Non-pigmented ciliary epithelial cell (primary cell): Measurements from ENCODE around the gene TBC1D21.
A peak's percentile ranks its signal among the peaks of the same experiment; 100 is the strongest.

Experiments used
- DNase-seq: peaks from one replicate; pipeline ENCODE4 v3.0.0-alpha.2; 2010; ENCODE audit warnings: low read depth

Gene TBC1D21

GRCh38 chr15:73873456-73873855, at the start of gene TBC1D21:
TSS of gene TBC1D21 (plus strand) at chr15:73873564. CDS start at chr15:73873710, 146 bp downstream.
- no peak for DNase-seq

GRCh38 chr15:73826711-73827251, 46.6 kb upstream of the TBC1D21 start:
- no peak for DNase-seq

- DNase-seq, result no peak
Measured at GRCh38 chr15:73829523-73829922, 43.8 kb upstream of the TBC1D21 start.

DNA sequence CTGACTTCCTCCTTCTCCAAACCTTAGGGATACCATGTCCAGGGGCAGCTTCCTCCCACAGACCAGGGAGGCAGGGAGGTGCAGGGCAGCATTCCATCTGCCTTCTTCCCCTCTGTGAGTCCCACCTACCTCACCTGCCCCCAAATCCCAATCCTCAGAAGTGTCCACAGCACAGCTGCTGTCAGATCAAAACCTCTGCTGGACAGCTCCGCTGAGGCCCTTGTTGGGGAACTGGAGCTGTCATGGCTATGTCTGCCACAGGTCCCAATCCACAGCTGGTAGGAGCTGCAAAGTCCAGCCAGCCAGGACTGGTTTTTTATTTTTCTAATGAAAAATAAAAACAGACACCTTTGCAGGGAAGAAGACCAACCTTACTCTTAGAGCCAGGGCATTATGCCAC, 40.7 kb upstream of the TBC1D21 start:
- DNase-seq, result no peak

DNA sequence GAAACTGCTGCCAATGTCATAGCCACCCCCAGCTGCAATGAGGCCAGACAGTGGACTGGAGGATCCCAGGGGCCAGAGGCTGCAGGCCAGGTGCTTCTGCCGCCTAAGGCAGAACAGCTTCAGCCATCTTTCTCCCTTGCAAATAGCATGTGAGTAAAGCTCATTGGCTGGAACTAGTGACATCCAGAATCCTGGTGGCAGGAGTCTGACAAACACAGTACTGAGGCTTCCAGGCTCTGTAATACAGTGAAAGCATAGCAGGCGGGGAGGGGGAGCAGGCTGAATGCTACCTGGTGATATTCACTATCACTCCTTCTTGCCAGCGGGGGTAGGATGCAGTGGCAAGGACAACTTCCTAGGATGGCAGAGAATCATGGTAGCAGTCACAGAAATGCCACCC, 36.5 kb upstream of the TBC1D21 start:
- DNase-seq, result no peak

DNA sequence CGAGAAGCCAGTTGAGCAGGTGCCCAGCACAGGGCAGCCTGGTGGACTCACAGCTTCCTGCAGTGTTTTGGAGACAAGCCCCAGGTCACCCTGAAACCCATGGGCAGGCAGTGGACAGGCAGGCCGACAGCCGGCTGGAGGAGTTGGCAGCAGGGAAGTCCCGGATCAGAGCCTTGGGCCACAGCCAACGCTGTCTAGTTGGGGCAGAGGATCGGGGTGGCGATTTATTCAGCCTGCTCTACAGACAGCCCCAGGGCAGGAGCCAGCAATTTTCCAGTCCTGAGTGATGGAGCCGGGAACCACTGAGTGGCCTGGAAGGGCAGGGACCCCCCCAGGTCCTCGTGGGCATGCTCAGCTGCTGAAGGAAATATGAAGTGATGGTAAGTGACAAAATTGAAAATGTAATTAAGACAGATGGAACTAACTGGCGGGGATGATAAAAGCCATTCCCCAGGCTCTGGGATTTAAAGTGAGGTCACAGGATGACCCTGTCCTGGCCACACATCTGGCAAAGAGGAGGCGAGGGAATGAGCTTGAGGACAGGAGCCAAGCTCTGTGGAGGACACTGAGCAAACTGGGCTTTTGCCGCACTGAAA, 34.4 kb upstream of the TBC1D21 start:
- DNase-seq, result no peak

DNA sequence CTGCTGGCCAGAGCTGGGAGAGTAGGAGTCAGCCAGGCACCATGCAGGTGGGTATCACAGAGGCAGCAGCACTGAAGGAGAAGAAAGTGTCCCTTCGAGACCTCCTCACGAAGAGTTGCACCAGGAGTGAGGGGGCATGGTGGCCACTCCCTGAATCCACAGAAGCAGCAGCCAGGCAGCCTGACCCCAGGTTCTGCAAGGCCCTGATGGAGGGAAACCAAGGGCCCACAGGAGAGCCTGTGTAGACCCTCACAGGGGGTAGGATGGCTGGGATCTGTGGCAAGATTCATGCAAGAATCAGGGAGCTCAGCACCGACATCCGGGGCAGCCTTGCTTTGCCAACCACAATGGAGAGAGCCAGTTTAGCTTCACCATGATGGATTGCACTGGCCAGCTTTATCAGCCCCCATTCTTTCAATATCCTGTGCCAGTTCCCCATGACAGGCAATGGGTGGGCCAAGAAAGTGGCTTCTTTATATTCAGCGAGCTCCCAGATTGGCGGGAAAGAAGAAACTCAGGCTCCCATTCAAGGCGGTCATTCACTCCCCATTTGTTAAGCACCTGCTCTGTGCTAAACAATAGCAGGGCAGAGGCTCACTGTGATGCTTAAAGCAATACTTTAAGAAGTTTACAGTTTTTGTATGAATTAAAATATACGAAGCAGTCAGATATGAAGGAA, 33.5 kb upstream of the TBC1D21 start:
- no peak for DNase-seq

- DNase-seq, result no peak
Measured at GRCh38 chr15:73840771-73841170, 32.6 kb upstream of the TBC1D21 start.

- no peak for DNase-seq
Measured at GRCh38 chr15:73841756-73842725, 31.3 kb upstream of the TBC1D21 start.

DNA sequence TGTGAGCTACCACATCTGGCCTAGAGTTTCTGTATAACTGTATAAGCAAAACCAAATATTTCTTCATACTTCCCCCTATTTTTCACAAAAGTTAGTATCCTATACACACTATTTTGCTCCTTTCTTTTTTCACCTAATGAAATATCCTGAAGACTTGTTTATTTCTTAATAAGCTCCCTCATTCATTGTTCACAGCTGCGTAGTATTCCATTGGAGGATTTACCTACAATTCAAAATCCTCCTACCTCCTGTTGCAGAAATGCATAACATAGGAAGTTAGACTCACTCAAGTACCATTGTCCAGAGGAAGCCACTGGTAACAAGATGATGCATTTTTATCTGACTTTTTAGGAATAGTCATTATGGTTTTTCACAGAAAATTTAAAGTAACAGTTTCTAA, 29.6 kb upstream of the TBC1D21 start:
- DNase-seq, result no peak

- DNase-seq, result peak; percentile 19
Measured at GRCh38 chr15:73844356-73844755, 29.0 kb upstream of the TBC1D21 start.

DNA sequence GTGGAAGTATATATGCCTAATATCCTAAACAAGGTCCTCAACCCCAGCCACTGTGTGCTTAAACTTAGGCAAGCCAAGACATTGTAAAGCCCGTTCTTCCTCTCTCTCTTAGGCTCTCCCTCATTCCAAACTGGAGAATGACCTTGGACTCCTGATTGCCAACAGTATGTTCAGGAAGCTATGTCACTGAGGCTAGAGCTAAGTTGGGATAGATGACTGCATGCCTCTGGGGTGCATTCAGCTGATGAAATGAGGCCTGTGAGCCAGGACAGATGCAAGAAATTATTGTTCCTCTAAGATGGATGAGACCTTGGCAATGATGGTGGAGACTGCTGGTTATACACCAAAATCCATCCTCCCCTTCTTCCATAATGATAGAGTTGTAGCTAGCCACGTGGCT, 27.9 kb upstream of the TBC1D21 start:
- no peak for DNase-seq

DNA sequence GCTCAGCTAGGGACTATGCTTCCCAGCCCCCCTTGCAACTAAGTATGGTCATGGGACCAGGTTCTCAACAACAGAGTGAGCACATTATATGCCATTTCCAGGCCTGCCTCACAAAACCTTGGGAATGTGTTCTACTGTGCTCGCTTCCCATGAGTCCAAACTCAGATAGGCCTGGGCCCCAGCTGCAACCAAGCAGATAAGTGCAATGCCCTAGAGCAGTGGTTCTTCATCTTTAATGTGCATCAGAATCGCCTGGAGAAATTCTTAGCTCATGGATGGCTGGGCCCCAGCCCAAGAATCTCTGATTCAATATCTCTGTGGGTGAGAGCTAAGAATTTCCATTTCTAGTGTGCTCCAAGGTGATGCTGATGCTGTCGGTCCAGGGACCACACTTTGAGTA, 27.5 kb upstream of the TBC1D21 start:
- no peak for DNase-seq

- DNase-seq, result no peak
Measured at GRCh38 chr15:73849641-73850040, 23.7 kb upstream of the TBC1D21 start.

DNA sequence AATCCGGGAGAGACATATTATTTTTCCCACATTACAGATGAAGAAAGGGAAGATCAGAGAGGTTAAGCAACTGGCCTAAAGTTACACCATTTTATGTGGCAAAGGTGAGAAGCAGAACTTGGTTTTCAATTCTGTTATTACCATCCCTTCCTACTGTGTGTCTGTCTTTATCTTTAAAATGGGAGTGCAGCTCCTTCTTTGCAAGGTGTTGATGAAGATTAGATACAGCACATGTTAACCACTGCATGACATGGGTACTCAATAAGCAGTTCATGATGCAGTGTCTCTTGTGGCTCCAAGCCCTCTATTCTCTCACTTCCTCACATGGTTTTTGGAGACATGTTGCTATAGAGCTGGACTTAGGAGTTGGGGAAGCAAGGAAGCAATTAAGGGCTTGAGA, 23.1 kb upstream of the TBC1D21 start:
- no peak for DNase-seq

GRCh38 chr15:73851689-73852088, 21.7 kb upstream of the TBC1D21 start:
- peak; percentile 8 for DNase-seq

GRCh38 chr15:73852507-73852906, 20.9 kb upstream of the TBC1D21 start:
- no peak for DNase-seq

- DNase-seq, result no peak
Measured at GRCh38 chr15:73854265-73854664, 19.1 kb upstream of the TBC1D21 start.

DNA sequence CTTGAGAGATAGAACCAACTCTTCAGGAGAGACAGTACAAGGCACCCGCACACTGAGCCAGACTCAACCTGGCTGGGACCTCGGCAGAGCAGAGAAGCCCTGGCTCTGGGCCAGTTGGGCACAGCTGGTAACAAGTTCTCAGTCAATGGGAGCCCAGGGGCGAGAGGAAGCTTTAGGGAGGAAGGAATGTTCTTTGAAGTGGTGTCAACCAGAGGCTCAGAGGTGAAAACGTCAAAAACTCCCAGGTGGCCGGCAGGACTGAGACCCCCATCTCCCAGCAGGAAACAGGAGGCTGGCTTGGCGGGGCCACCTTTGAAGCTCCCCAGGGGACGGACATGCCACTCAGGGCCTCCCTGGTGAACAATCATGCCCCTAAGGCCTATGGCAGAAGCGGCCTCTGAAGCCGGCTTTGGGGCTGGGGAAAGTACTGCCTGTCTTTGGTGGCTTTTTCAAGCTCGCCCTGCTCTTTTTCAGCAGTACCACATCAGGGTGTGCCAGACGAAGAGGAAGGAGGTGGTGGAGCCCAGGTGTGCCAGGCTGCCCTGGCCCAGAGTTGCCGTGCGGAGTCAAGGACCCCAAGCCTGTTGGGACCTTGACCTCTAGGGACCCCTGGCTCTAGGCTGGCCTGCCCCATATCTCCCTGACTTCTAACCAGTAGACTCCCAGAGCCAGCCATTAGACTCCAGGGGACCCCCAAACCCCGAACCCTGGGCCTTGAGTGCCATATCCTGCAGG, 16.7 kb upstream of the TBC1D21 start:
- DNase-seq, result no peak

DNA sequence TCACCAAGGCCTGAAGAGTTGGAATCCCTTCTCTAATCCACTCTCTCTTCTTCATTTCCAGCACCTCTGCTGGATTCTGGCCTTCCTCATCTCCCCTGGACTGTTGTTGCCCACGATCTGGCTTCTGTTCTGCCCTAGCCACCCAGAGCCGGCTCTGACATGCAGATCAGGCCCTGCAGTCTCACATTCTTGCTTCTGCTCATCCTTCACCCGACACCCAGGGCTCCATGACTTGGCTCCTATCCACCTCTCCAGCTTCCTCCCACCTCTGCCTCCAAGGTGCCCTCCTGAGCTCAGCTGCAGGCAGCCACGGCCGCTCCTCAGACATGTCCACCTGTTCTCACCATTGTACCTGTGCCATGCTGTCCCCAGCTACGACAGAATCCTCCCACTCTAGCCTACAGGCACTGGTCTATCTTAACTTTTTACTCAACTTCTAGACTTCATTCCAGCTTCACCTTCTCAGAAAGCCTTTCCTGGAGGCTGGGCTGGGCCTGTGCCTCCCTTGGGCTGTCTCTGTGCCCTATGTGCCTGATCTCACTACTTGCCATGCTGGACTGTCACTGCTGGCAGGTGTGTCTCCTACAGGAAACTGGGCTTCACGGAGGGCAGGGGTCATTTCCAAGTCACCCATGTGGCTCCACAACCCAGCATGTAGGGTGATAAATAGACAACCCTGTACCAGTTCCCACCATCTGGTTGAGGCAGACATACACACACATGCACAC, 16.0 kb upstream of the TBC1D21 start:
- DNase-seq, result no peak

DNA sequence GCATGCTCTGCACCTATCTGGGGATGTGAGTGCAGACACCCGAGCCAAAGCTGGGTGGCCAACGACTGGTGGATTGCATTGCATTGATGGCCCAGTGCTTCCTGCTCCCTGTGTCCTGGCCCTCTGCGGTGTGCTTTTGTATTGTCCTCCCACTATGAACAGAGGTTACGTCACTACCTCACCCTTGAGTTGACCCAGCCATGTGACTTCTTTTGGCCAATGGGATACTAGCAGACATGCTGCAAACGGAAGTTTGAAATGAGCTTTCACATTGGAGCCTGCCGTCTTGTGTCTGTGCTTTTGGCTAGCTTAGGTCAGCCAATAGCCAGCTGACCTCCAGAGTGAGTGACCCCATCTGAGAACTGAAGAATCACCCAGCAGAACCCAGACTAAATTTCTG, 15.3 kb upstream of the TBC1D21 start:
- no peak for DNase-seq
